Erythroblast (primary cell): ENCODE measurements around the gene JSRP1.

ENCODE experiments used
- GATA1 ChIP-seq: IDR thresholded peaks from 2 replicates; pipeline ENCODE4 v1.6.1; 2011; ENCODE audit warnings: low read depth, mild to moderate bottlenecking, control low read depth, low read length, moderate library complexity
- POLR2A ChIP-seq: IDR thresholded peaks from 2 replicates; pipeline ENCODE4 v1.6.1; 2011; ENCODE audit warnings: mild to moderate bottlenecking, low read length

DNA sequence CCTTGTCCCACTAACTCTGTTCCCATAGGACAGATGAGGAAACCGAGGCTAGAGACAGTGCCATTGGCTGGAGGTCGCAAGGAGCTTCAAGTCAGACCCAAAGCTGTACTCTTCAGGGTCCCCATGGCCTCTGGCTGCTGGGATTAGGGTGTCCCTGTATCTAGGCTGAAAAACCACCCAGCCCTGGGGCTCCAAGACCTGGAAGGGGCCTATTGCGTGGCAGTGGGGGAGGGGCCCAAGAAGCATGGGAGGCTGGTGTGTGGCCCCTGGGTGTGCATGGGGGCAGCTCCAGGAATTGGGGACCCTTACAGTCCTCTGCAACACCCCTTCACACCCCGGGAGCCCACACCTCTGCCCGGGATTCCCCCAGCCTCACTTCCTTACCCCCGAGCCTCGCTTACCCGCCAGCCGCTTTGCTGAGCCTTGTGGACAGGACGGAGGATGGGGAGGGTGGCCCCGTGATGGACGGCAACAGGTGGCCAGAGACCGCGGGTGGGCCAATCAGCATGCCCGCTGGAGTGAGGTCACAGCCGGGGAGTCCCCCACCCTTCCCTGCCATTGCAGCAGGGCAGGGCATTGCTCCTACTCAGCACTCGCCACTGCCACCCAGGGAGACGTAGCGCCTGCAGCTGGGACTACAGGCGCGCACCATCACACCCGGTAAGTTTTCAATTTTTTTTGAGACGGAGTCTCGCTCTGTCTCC lies at the start of gene JSRP1:
- TF ChIP-seq POLR2A, result no peak
- no peak for TF ChIP-seq GATA1
